CD4-positive, alpha-beta T cell treated with Interferon alpha-2 for 1 hour (primary cell): ENCODE results near the gene KLHL28.

Experiments used
- DNase-seq, 2 donors: peaks; one replicate each; pipeline ENCODE4 v3.0.0-alpha.2; 2020 to 2022

The KLHL28 gene

DNA sequence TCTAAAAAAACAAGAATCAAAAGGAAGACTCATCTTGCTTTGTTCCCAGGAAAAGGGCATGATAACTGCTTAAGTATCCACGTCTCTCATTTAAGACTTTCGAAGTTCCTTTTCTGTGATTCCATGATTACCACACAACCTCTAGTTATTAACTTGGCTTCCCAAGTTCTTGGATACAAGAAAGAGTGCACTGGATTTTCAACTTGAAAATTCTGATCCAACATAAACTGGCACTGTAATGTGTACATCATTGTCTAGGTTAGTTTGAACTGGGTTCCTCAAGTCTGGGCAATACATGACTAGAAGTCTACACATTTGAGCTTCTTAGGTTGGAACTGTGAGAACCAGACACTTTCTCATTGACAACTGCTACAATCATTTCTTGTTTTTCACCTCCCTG is 1.6 kb downstream of the KLHL28 start:
- no peak for DNase-seq

GRCh38 chr14:44959538-44959937 is 2.2 kb downstream of the KLHL28 start:
- no peak for DNase-seq

- no peak for DNase-seq
These were observed 4.9 kb downstream of the KLHL28 start for GRCh38 chr14:44956866-44957265.

GRCh38 chr14:44955528-44955927 is 6.2 kb downstream of the KLHL28 start:
- DNase-seq, result no peak

DNA sequence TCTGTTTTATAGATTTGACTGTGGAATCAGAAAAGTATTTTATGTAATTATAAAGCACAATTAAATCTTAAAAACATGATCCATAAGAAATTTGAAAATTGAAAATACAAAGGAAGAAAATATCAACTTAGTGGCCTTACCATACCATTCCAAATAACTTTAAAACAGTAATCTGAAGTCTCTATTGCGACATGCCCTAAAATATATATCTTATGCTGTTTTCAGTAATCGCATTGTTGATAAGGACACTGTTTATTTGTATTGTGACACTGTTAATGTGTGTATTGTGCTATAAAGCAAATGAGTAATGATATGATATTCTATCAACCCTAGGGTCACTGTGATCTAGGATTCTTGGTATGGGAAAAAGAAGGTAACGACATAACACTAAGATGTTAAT is 7.0 kb downstream of the KLHL28 start:
- DNase-seq, result no peak

DNA sequence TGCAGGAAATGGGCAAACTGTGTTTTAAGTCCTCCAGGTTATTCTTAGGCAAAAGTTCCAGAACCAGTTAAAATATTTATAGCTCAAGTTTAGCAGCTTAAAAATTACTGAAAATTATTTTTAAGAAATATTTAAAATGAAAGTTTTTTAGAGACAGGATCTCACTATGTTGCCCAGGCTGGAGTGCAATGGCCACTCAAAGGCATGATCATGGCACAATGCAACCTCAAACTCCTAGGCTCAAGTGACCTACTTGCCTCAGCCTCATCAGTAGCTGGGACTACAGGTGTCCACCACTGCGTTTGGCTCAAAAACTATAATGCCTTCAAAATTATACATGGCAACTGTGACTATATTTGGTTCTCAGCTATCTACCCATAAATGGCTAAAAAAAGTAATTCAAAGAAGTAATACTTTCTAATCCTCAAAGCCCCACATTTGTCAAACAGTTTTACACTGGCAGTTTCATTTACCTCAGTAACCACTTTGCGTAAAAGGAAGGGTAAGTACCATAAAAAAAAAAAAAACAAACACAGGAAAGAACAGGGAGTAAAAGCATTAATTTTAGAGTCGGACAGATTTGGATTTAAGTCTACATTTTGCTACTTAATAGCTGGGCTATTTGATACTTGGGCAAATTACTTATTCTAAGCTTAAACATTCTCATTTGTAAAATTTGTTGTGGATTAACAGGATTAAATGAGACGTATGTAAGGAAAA is 9.2 kb downstream of the KLHL28 start:
- no peak for DNase-seq

DNA sequence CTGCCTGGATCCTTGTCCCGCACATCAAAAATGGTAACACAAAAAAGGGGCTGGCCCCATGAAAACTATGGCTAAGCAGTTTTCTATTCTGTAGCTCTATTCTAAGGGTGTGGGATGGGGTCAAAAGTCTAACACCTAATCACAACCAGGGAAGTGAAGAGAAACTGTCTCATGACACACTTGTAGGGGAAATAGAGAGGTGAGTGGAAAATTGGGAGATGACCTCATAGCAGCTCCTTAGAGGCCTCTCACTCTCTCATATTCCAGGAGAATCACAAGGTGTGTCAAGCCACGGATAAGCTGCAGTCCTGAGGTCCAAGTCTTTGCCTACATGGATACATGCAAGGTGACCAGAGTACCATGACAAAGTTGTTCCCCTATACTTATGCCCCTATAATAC is 10.7 kb downstream of the KLHL28 start:
- no peak for DNase-seq

DNA sequence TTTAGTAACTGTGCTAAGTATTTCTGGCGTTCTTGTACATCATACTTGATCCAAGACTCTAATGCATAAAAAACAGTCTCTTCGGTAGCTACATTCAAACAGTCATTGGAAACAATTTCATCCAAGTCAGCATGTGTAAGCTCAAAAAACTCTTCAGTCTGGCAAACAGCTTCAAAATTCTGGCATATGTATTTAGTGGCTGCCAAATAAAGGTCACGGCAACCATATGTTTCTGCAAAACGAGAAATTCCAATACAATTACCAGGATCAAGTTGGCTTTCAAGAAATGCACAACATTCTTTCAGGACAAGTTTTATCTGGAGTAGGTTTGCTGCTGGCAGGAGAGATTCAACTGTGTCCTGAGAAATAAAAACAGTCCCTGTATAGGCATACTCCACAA is 16.5 kb downstream of the KLHL28 start:
- DNase-seq, result no peak

DNA sequence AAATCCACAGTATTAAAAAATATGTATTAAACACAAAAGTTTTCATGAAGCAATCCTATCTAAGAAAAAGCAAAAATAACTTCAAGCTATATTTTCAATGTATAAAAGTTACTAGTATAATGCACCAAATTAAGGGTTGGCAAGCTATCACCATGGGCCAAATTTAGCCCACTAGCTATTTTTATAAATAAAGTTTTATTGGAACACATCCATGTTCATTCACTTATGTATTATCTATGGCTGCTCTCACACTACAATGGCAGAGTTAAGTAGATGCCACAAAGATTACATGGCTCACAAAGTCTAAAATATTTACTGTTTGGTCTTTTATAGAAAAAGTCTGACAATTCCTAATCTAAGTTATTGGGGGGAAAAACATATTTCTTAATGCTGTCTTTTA is 17.6 kb downstream of the KLHL28 start:
- DNase-seq, result no peak

DNA sequence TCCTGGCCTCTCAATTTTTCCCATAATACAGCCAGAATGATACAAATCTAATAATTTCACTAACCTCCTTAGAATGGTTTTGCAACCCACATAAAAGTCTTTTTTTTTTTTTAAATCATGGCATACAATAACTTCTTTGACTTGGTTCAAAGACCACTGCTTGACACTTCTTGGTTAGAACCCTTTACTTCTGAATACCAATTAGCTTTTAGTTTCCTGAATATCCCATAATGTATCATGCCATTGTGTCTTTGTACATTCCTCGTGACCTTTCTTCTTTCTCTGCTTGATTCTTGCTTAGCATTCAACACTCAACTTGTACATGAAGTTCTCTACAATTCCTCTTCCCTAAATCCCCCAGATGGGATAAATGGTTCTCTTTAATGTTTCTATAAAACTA is 19.3 kb downstream of the KLHL28 start:
- DNase-seq, result no peak

DNA sequence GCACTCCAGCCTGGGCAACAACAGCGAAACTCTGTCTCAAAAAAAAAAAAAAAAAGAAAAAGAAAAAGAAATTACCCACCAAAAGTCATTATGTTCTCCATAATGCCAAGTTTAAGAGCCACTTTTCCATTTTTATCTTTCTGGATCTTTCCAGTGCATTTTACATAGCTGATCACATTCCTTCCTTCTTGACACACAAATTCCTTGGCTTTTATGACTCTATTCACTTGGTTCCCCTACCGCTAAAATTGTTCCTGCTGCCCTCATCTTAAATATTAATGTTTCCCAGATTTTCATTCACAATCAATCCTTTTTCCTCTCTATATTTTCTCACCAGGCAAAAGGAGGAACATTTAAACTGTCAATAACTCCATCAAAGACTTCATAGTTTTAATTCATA is 20.2 kb downstream of the KLHL28 start:
- DNase-seq, result no peak

GRCh38 chr14:44940944-44941343 is 20.8 kb downstream of the KLHL28 start:
- DNase-seq, result no peak

DNA sequence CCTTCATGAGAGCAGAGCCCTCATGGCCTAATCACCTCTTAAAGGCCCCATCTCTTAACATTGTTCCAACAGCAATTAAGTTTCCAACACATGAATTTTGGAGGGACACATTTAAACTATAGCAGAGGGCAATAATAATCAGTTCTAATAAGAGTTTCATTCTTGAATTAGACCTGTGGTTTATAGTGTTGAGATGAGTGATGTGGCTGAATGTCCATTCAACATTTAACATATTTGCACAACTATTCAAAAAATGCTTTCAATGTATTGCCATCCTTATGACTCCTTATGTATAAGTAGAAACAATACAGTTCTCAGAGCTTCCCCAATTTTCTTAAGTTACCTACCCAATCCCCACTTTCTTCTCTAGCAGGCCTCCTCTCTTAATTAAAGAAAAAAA is 21.5 kb downstream of the KLHL28 start:
- DNase-seq, result no peak

GRCh38 chr14:44937547-44937946 is 24.2 kb downstream of the KLHL28 start:
- no peak for DNase-seq

- no peak for DNase-seq
These were observed 26.6 kb downstream of the KLHL28 start for GRCh38 chr14:44935155-44935554.

DNA sequence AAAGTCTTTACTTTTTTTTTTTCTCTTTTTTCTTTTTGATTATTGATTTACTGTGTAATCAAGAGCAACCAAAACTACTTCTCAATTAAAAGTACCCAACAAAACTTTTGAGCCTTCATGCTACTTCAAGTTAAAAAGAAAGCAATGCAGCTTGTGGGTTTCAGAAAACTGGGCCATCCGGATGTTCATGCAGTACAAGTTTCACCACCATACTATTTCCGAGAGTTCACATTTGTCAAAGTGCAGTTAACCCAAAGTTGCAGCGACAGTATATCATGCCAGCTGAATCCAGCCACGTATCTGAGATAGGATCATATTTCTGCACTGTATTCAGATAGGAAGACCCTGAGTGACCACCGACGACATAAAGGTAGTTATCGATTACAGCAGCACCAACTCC is 33.0 kb downstream of the KLHL28 start:
- DNase-seq, result peak in 1 of 2 donors; percentile 38

GRCh38 chr14:44914849-44915248 is 46.9 kb downstream of the KLHL28 start:
- DNase-seq, result no peak

DNA sequence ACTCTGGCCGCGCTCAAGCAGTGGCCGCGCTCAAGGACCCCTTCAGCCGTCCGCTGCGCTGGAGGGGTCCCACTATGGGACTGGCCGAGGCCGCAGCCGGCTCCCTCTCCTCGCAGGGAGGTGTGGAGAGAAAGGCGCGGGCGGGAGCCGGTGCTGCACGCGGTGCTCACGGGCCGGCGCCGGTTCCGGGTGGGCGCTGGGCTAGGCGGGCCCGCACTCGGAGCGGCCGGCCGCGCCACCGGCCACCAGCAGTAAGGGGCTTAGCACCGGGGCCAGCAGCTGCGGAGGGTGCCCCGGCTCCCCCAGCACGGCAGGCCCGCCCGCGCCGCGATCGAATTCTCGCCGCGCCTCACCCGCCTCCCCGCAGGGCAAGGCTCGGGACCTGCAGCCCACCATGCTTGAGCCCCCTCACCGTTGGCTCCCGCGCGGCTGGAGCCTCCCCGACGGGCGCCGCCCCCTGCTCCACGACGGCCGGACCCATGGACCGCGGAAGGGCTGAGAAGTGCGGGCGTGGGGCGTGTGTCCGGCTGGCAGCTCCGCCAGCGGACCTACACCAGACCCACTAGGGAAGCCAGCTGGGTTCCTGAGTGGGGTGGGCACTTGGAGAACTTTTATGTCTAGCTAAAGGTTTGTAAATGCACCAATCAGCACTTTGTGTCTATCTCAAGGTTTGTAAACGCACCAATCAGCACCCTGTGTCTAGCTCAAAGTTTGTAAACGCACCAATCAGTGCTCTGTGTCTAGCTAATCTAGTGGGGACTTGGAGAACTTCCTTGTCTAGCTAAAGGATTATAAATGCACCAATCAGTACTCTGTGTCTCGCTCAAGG is 49.5 kb downstream of the KLHL28 start:
- DNase-seq, result no peak

GRCh38 chr14:44910821-44911220 is 50.9 kb downstream of the KLHL28 start:
- DNase-seq, result no peak

DNA sequence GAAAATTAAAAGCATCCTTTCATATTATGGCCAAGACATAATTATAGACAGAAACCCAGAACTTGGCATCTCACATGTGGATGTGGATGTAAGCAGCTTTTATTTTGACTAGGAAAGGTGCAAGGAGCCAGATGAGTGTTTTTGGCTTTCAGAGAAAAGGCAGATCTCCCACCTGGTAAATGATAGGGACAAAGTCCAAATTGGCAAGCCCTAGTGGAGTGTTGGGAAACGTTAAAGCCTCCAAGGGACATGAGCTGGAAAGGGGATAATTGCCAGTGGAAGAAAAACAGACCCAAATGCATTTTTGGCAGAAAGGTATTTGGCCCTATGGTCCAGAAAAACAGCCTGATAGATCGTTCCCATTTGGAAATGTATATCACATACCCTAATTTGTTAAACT is 60.1 kb downstream of the KLHL28 start:
- no peak for DNase-seq

DNA sequence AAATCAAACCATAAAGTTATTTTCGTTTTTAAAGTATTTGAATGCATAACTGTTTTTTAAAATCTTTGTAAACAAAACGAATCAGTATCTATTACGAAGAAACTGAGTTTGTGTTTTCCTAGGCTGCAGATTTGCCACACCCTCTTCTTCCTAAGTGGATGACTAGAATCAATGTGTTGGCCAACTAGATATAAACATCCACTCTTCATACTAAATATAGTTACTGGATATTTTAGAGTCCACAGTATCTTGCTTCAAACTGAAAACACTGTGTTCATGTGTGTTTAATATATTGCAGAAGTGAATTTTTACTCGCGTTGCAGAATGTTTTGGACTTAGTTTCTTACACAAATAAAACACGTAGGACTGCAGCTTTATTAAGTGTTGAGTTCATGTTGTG is 63.2 kb downstream of the KLHL28 start:
- no peak for DNase-seq

DNA sequence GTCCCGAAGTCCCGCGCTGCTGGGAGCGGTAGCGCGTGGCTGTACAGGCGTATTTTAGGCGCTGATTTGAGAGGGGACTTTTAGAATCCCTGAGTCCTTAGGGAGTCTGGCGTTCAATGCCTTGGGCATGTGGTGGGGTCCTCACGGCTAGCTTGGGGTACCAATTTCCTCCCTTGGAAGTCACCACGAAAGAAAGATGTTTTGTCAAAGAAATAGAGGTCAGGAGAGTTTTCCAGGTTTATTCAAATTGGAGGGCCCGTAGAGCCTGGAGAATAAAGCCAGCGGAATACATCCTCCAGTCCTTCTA is 63.9 kb downstream of the KLHL28 start:
- no peak for DNase-seq

DNA sequence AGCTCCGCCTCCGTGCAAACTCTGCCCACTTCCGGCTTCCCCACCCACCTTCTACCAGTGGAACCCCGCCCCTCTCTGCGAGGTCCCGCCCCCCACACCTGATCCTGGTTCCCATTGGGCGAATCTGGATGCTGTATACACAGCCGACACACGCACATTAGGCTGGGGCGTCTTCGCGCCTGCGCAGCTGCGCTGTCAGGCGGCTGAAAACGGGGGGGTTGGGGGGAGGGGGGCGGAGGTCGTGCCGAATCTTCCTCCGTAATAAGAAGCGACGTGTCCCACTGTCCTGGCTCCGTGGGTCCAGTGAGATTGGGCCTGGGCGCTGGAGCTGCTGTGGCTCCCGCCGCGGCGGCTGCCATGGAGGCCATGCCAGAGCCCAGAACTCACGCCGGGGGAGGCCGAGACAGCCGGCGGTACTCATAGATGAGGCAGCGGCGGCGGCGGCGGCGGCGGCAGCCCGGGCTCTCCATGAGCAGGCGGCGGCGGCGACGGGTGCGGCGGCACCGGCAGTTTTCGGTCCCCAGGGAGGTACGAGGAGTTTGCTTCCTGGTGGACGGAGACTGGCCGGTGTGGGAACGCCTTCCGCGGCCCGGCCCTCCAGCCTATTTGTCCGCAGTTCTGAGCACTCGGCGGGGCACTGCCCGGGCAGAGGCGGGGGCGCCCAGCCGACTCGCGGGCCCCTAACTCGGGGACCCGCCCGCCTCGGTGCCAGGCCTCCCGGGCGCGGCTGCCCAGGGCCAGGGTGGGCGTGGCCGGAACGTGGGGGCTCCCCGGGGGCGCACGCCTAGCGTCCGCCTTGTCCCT is 64.5 kb downstream of the KLHL28 start:
- peak; percentile 98 to 99 for DNase-seq
